HL-60 (cell line): Measurements from ENCODE around the gene CACNG4.

Experiments used
- DNase-seq, 2 experiments: peaks; one replicate each; pipeline ENCODE4 v3.0.0-alpha.2; 2010 to 2020; ENCODE audit warnings: low read depth in 1 of 2, low spot score in 1 of 2
- H3K27ac ChIP-seq: fragments of 250-450 bp; sonication (Bioruptor Pico); replicated peaks from 2 replicates; pipeline ENCODE4 v1.5.1; 2020; ENCODE audit warnings: mild to moderate bottlenecking, moderate library complexity
- H3K27me3 ChIP-seq: fragments of 250-450 bp; sonication (Bioruptor Pico); 2 replicates; pipeline ENCODE4 v1.5.1; 2021; ENCODE audit warnings: mild to moderate bottlenecking, moderate library complexity; ENCODE audit not compliant: insufficient read depth, poor library complexity, severe bottlenecking
- H3K4me3 ChIP-seq: replicated peaks from 2 replicates; pipeline ENCODE4 v1.5.1; 2011; ENCODE audit warnings: mild to moderate bottlenecking, control low read depth, low read length; ENCODE audit not compliant: insufficient read depth
- CTCF ChIP-seq: IDR thresholded peaks from one replicate; pipeline ENCODE4 v1.5.1; 2011; ENCODE audit warnings: low read length, control low read depth, inconsistent platforms; ENCODE audit not compliant: insufficient read depth
- GABPA ChIP-seq: IDR thresholded peaks from 2 replicates; pipeline ENCODE4 v1.6.1; 2012; ENCODE audit warnings: low read depth
- POLR2AphosphoS5 ChIP-seq: IDR thresholded peaks from 2 replicates; pipeline ENCODE4 v1.6.1; 2012; ENCODE audit warnings: low read depth
- REST ChIP-seq: IDR thresholded peaks from 2 replicates; pipeline ENCODE4 v1.6.1; 2012; ENCODE audit warnings: low read depth; ENCODE audit not compliant: insufficient replicate concordance
- SPI1 ChIP-seq: IDR thresholded peaks from 2 replicates; pipeline ENCODE4 v1.6.1; 2012; ENCODE audit warnings: low read depth, mild to moderate bottlenecking, borderline replicate concordance

Gene CACNG4

GRCh38 chr17:66965801-66966262, 1.3 kb downstream of the CACNG4 start:
- TF ChIP-seq REST (peak; percentile 41), GABPA (no peak)
- no peak for DNase-seq
- H3K27ac ChIP-seq = no peak overlapping the region
- H3K4me3 ChIP-seq = peak overlapping the region; percentile 25
- peaks cover 44% of the 10 kb centered on the region for H3K27me3 ChIP-seq

GRCh38 chr17:66966298-66966697, 1.8 kb downstream of the CACNG4 start:
- H3K4me3 ChIP-seq = no peak overlapping the region
- no peak for DNase-seq
- H3K27me3 ChIP-seq = peaks cover 44% of the 10 kb centered on the region
- H3K27ac ChIP-seq = no peak overlapping the region
- TF ChIP-seq SPI1 = no peak
- TF ChIP-seq POLR2AphosphoS5 = no peak
- TF ChIP-seq REST = no peak
- no peak for TF ChIP-seq CTCF
- no peak for TF ChIP-seq GABPA

GRCh38 chr17:66966704-66967418, 2.4 kb downstream of the CACNG4 start:
- no peak for DNase-seq
- TF ChIP-seq SPI1 = no peak
- TF ChIP-seq GABPA = no peak
- no peak for TF ChIP-seq POLR2AphosphoS5
- TF ChIP-seq CTCF = no peak
- no peak for TF ChIP-seq REST
- Histone ChIP-seq H3K27ac (no peak overlapping the region), H3K27me3 (peaks cover 44% of the 10 kb centered on the region), H3K4me3 (no peak overlapping the region)
